ENCODE measurements around the gene RMND5A.

- no peak for TF ChIP-seq CTCF (IDR thresholded peaks at IDR 0.05; ENCODE audit: insufficient read depth, low read length, poor library complexity, severe bottlenecking)
- no peak for TF ChIP-seq EZH2phosphoT487 (conservative IDR thresholded peaks at IDR 0.05; ENCODE audit: low read length)
Observed at GRCh38 chr2:86790676-86791572, 70.8 kb downstream of the RMND5A start, which contains the start of gene CD8A.

All from SU-DHL-6 (cell line).